Memory B cell (primary cell): ENCODE data around the gene RERE.

Experiments used
- ATAC-seq: fragments of 150-1000 bp; cut with Tn5 transposase; 2 replicates; pipeline ENCODE4 v1.10.0; 2021; ENCODE audit warnings: low read depth, mild to moderate bottlenecking, moderate library complexity
- DNase-seq, 2 donors: peaks; one replicate each; pipeline ENCODE4 v3.0.0; 2022; ENCODE audit warnings: low spot score in 2 of 2
- H3K27ac Mint-ChIP-seq: one replicate; pipeline ENCODE4 v1.8.0; 2022; ENCODE audit warnings: mild to moderate bottlenecking, moderate library complexity, mixed read lengths
- H3K27me3 Mint-ChIP-seq: one replicate; pipeline ENCODE4 v1.8.0; 2022; ENCODE audit warnings: mixed read lengths
- H3K36me3 Mint-ChIP-seq: one replicate; pipeline ENCODE4 v1.8.0; 2022; ENCODE audit warnings: mild to moderate bottlenecking, mixed read lengths
- H3K4me1 Mint-ChIP-seq: one replicate; pipeline ENCODE4 v1.8.0; 2022; ENCODE audit warnings: mixed read lengths
- H3K4me3 Mint-ChIP-seq: one replicate; pipeline ENCODE4 v1.8.0; 2022; ENCODE audit warnings: mild to moderate bottlenecking, moderate library complexity, mixed read lengths
- H3K9me3 Mint-ChIP-seq: one replicate; pipeline ENCODE4 v1.8.0; 2022; ENCODE audit warnings: mixed read lengths

RERE gene

GRCh38 chr1:8817412-8818324 is at the start of gene RERE:
TSS of gene RERE (minus strand) at chr1:8817640.
- peak; percentile 99 for DNase-seq
- no peaks in the 10 kb centered on the region for H3K36me3 Mint-ChIP-seq
- peak within 1 kb of the TSS; percentile 94 for H3K27ac Mint-ChIP-seq

GRCh38 chr1:8866792-8867415 is 49.5 kb upstream of the RERE start:
- H3K36me3 Mint-ChIP-seq = peaks cover 37% of the 10 kb centered on the region
- H3K27me3 Mint-ChIP-seq = no peaks in the 10 kb centered on the region
- DNase-seq = no peak
- H3K4me3 Mint-ChIP-seq = no peak overlapping the region
- H3K9me3 Mint-ChIP-seq = no peaks in the 10 kb centered on the region
- H3K27ac Mint-ChIP-seq = no peak overlapping the region
- H3K4me1 Mint-ChIP-seq = peaks cover 7% of the 10 kb centered on the region
- ATAC-seq = no peak

More at GRCh38 chr1:8817412-8818324, at the start of gene RERE:
- peaks cover 3% of the 10 kb centered on the region for H3K27me3 Mint-ChIP-seq
- peaks cover 22% of the 10 kb centered on the region for H3K4me1 Mint-ChIP-seq
- H3K4me3 Mint-ChIP-seq = peak within 1 kb of the TSS; percentile 91
- peak; percentile 93 for ATAC-seq
- no peaks in the 10 kb centered on the region for H3K9me3 Mint-ChIP-seq

- DNase-seq (no peak), ATAC-seq (no peak)
- Mint-ChIP-seq H3K4me1 (peaks cover 7% of the 10 kb centered on the region), H3K27me3 (no peaks in the 10 kb centered on the region), H3K4me3 (no peak overlapping the region), H3K9me3 (no peaks in the 10 kb centered on the region), H3K27ac (no peak overlapping the region), H3K36me3 (peaks cover 37% of the 10 kb centered on the region)
Measured at GRCh38 chr1:8866173-8866791, 48.8 kb upstream of the RERE start.

- Mint-ChIP-seq H3K9me3 (no peaks in the 10 kb centered on the region), H3K4me1 (peaks cover 4% of the 10 kb centered on the region), H3K36me3 (peaks cover 35% of the 10 kb centered on the region), H3K27me3 (no peaks in the 10 kb centered on the region), H3K4me3 (no peak overlapping the region), H3K27ac (no peak overlapping the region)
- DNase-seq (no peak), ATAC-seq (no peak)
Measured at GRCh38 chr1:8864713-8865344, 47.4 kb upstream of the RERE start.

GRCh38 chr1:8863794-8864233 is 46.4 kb upstream of the RERE start:
- ATAC-seq (no peak), DNase-seq (no peak)
- Mint-ChIP-seq H3K9me3 (no peaks in the 10 kb centered on the region), H3K27ac (no peak overlapping the region), H3K4me3 (no peak overlapping the region), H3K36me3 (peaks cover 31% of the 10 kb centered on the region), H3K27me3 (no peaks in the 10 kb centered on the region), H3K4me1 (peaks cover 3% of the 10 kb centered on the region)

- Mint-ChIP-seq H3K36me3 (peaks cover 33% of the 10 kb centered on the region), H3K27ac (no peak overlapping the region), H3K4me3 (no peak overlapping the region), H3K4me1 (peaks cover 3% of the 10 kb centered on the region), H3K9me3 (no peaks in the 10 kb centered on the region), H3K27me3 (no peaks in the 10 kb centered on the region)
- ATAC-seq (no peak), DNase-seq (no peak)
Measured at GRCh38 chr1:8863138-8863537, 45.7 kb upstream of the RERE start.

- ATAC-seq (peak; percentile 55), DNase-seq (peak; percentile 33 to 38)
- Mint-ChIP-seq H3K27ac (no peak overlapping the region), H3K36me3 (peaks cover 28% of the 10 kb centered on the region), H3K9me3 (no peaks in the 10 kb centered on the region), H3K4me1 (peaks cover 3% of the 10 kb centered on the region), H3K4me3 (no peak overlapping the region), H3K27me3 (no peaks in the 10 kb centered on the region)
Measured at GRCh38 chr1:8862528-8862927, 45.1 kb upstream of the RERE start.

GRCh38 chr1:8860738-8861516 is 43.5 kb upstream of the RERE start:
- Mint-ChIP-seq H3K27me3 (no peaks in the 10 kb centered on the region), H3K36me3 (peaks cover 30% of the 10 kb centered on the region), H3K27ac (no peak overlapping the region), H3K9me3 (no peaks in the 10 kb centered on the region), H3K4me3 (no peak overlapping the region), H3K4me1 (peaks cover 3% of the 10 kb centered on the region)
- ATAC-seq (no peak), DNase-seq (no peak)

GRCh38 chr1:8858888-8859706 is 41.7 kb upstream of the RERE start:
- H3K36me3 Mint-ChIP-seq = peaks cover 29% of the 10 kb centered on the region
- no peaks in the 10 kb centered on the region for H3K9me3 Mint-ChIP-seq
- H3K4me3 Mint-ChIP-seq = no peak overlapping the region
- DNase-seq (peak; percentile 47 to 52), ATAC-seq (peak; percentile 89)
- H3K27ac Mint-ChIP-seq = peak overlapping the region; percentile 65
- H3K27me3 Mint-ChIP-seq = no peaks in the 10 kb centered on the region
- peaks cover 3% of the 10 kb centered on the region for H3K4me1 Mint-ChIP-seq

GRCh38 chr1:8858112-8858668 is 40.8 kb upstream of the RERE start:
- Mint-ChIP-seq H3K4me1 (peaks cover 3% of the 10 kb centered on the region), H3K36me3 (peaks cover 26% of the 10 kb centered on the region), H3K27ac (peak overlapping the region; percentile 65), H3K9me3 (no peaks in the 10 kb centered on the region), H3K27me3 (no peaks in the 10 kb centered on the region), H3K4me3 (no peak overlapping the region)
- DNase-seq (no peak), ATAC-seq (no peak)

- no peak for DNase-seq
- Mint-ChIP-seq H3K36me3 (peaks cover 19% of the 10 kb centered on the region), H3K4me3 (no peak overlapping the region), H3K9me3 (no peaks in the 10 kb centered on the region), H3K4me1 (peaks cover 3% of the 10 kb centered on the region), H3K27ac (no peak overlapping the region), H3K27me3 (no peaks in the 10 kb centered on the region)
- no peak for ATAC-seq
Measured at GRCh38 chr1:8856689-8857412, 39.4 kb upstream of the RERE start.

- ATAC-seq = no peak
- Mint-ChIP-seq H3K36me3 (peaks cover 10% of the 10 kb centered on the region), H3K9me3 (no peaks in the 10 kb centered on the region), H3K4me1 (peaks cover 1% of the 10 kb centered on the region), H3K4me3 (no peak overlapping the region), H3K27me3 (no peaks in the 10 kb centered on the region), H3K27ac (no peak overlapping the region)
- DNase-seq = no peak
Measured at GRCh38 chr1:8854240-8854639, 36.8 kb upstream of the RERE start.
